Neuronal stem cell (in vitro differentiated cells): ENCODE measurements around the gene AKAP1.

Experiments used
- DNase-seq: peaks from one replicate; pipeline ENCODE4 v3.0.0-alpha.2; 2013; ENCODE audit warnings: low spot score
- H2AFZ ChIP-seq: one replicate; pipeline ENCODE4 v1.6.1; 2013; ENCODE audit warnings: mild to moderate bottlenecking, low read length, inconsistent platforms
- H2AK5ac ChIP-seq: 2 replicates; pipeline ENCODE4 v1.6.1; 2013; ENCODE audit warnings: low read depth, mild to moderate bottlenecking, inconsistent platforms, low read length, moderate library complexity, mixed read lengths
- H2BK120ac ChIP-seq: 2 replicates; pipeline ENCODE4 v1.6.1; 2013; ENCODE audit warnings: low read depth, mild to moderate bottlenecking, inconsistent platforms, low read length, moderate library complexity, mixed read lengths
- H2BK12ac ChIP-seq: one replicate; pipeline ENCODE4 v1.6.1; 2013; ENCODE audit warnings: low read length, inconsistent platforms
- H2BK15ac ChIP-seq: 2 replicates; pipeline ENCODE4 v1.6.1; 2013; ENCODE audit warnings: mild to moderate bottlenecking, low read length, inconsistent platforms, mixed read lengths
- H2BK5ac ChIP-seq: one replicate; pipeline ENCODE4 v1.6.1; 2013; ENCODE audit warnings: inconsistent platforms, mild to moderate bottlenecking, low read length, moderate library complexity
- H3K14ac ChIP-seq: one replicate; pipeline ENCODE4 v1.6.1; 2013; ENCODE audit warnings: low read length, inconsistent platforms
- H3K18ac ChIP-seq: 2 replicates; pipeline ENCODE4 v1.6.1; 2013; ENCODE audit warnings: low read length, inconsistent platforms
- H3K23ac ChIP-seq: 2 replicates; pipeline ENCODE4 v1.6.1; 2013; ENCODE audit warnings: low read depth, mild to moderate bottlenecking, mixed read lengths, low read length, inconsistent platforms; ENCODE audit not compliant: poor library complexity
- H3K27ac ChIP-seq: replicated peaks from 3 replicates; pipeline ENCODE4 v1.5.1; 2013; ENCODE audit warnings: low read length, inconsistent platforms
- H3K27me3 ChIP-seq, 3 experiments: 2 replicates each; pipeline ENCODE4 v1.6.1; 2013; ENCODE audit warnings: low read length in 3 of 3, mild to moderate bottlenecking in 2 of 3, inconsistent platforms in 1 of 3, low read depth in 1 of 3, mixed read lengths in 1 of 3, moderate library complexity in 1 of 3; ENCODE audit not compliant: control insufficient read depth in 3 of 3, insufficient read depth in 3 of 3
- H3K36me3 ChIP-seq, 2 donors: replicated peaks in 1 of 2; 2 replicates each; pipeline ENCODE4 v1.6.1; 2013; ENCODE audit warnings: low read length in 2 of 2; ENCODE audit not compliant: control insufficient read depth in 2 of 2, insufficient read depth in 2 of 2
- H3K4ac ChIP-seq: 2 replicates; pipeline ENCODE4 v1.6.1; 2013; ENCODE audit warnings: inconsistent platforms, mild to moderate bottlenecking, low read length, moderate library complexity
- H3K4me1 ChIP-seq, 2 donors: 1 replicate in 1 of 2; 2 replicates in 1 of 2; pipeline ENCODE4 v1.6.1; 2013; ENCODE audit warnings: low read length in 2 of 2, low read depth in 1 of 2; ENCODE audit not compliant: control insufficient read depth in 2 of 2, insufficient read depth in 1 of 2
- H3K4me2 ChIP-seq: one replicate; pipeline ENCODE4 v1.6.1; 2013; ENCODE audit warnings: mild to moderate bottlenecking, low read length, inconsistent platforms; ENCODE audit not compliant: insufficient read depth, poor library complexity, severe bottlenecking
- H3K4me3 ChIP-seq, 2 donors: 2 replicates each; pipeline ENCODE4 v1.5.1; 2013; ENCODE audit warnings: low read length in 2 of 2, mild to moderate bottlenecking in 2 of 2, inconsistent platforms in 1 of 2, moderate library complexity in 1 of 2
- H3K79me1 ChIP-seq: one replicate; pipeline ENCODE4 v1.6.1; 2013; ENCODE audit warnings: low read depth, mild to moderate bottlenecking, inconsistent platforms, low read length, moderate library complexity
- H3K9ac ChIP-seq: one replicate; pipeline ENCODE4 v1.6.1; 2013; ENCODE audit warnings: mild to moderate bottlenecking, low read depth, low read length, inconsistent platforms; ENCODE audit not compliant: poor library complexity
- H3K9me3 ChIP-seq, 2 donors: replicated peaks in 1 of 2; 2 replicates each; pipeline versions ENCODE3 to v1.6.1; 2013; ENCODE audit warnings: low read length in 2 of 2, mild to moderate bottlenecking in 2 of 2, inconsistent platforms in 1 of 2, low read depth in 1 of 2, mixed read lengths in 1 of 2, moderate library complexity in 1 of 2; ENCODE audit not compliant: control insufficient read depth in 2 of 2, insufficient read depth in 1 of 2
- H4K8ac ChIP-seq: one replicate; pipeline ENCODE4 v1.6.1; 2013; ENCODE audit warnings: low read depth, mild to moderate bottlenecking, inconsistent platforms, low read length, moderate library complexity
- H4K91ac ChIP-seq: one replicate; pipeline ENCODE4 v1.6.1; 2013; ENCODE audit warnings: low read length, low read depth, mild to moderate bottlenecking, inconsistent platforms; ENCODE audit not compliant: poor library complexity
- WGBS, 2 donors: extraction: QIAGEN DNeasy Blood & Tissue Kit; methylation state at CpG; one replicate each; pipeline ENCODE4 v1.1.7; 2013; ENCODE audit warnings: missing lambda C conversion rate in 2 of 2, mixed read lengths in 1 of 2; ENCODE audit not compliant: insufficient read length in 2 of 2, insufficient replicate concordance in 1 of 2; ENCODE audit errors: extremely low coverage in 2 of 2; 5-methylcytosine and 5-hydroxymethylcytosine counted together

AKAP1 gene

GRCh38 chr17:57068222-57068658 lies 16.8 kb upstream of the AKAP1 start:
- Histone ChIP-seq H3K23ac (no peak overlapping the region), H3K79me1 (no peaks in the 10 kb centered on the region), H3K4me1 (peaks cover 7 to 21% of the 10 kb centered on the region in 2 donors), H3K4ac (no peak overlapping the region), H2AFZ (peak overlapping the region; percentile 66), H2BK5ac (no peak overlapping the region), H3K27ac (no peak overlapping the region), H3K14ac (no peak overlapping the region), H3K9me3 (no peaks in the 10 kb centered on the region), H3K27me3 (no peaks in the 10 kb centered on the region), H3K4me3 (no peak overlapping the region), H3K4me2 (no peak overlapping the region), H2AK5ac (no peak overlapping the region), H3K36me3 (no peaks in the 10 kb centered on the region), H4K8ac (no peak overlapping the region), H3K18ac (no peak overlapping the region), H3K9ac (no peak overlapping the region), H2BK15ac (no peak overlapping the region), H2BK120ac (no peak overlapping the region), H4K91ac (no peak overlapping the region), H2BK12ac (no peak overlapping the region)
- WGBS, 2 donors, result no CpG with 5 or more reads among the region's 4 CpGs
- no peak for DNase-seq

- no CpG with 5 or more reads among the region's 2 CpGs for WGBS, 2 donors
- no peak overlapping the region for H3K23ac ChIP-seq
- no peak overlapping the region for H2AK5ac ChIP-seq
- no peak overlapping the region for H3K4me2 ChIP-seq
- no peak overlapping the region for H2BK15ac ChIP-seq
- no peak for DNase-seq
- no peaks in the 10 kb centered on the region for H3K79me1 ChIP-seq
- no peak overlapping the region for H3K14ac ChIP-seq
- no peak overlapping the region for H3K4ac ChIP-seq
- no peak overlapping the region for H3K4me3 ChIP-seq
- no peak overlapping the region for H4K91ac ChIP-seq
- H4K8ac ChIP-seq, result no peak overlapping the region
- no peak overlapping the region for H3K9ac ChIP-seq
- peak overlapping the region; percentile 66 for H2AFZ ChIP-seq
- H3K27me3 ChIP-seq, result no peaks in the 10 kb centered on the region
- no peak overlapping the region for H2BK5ac ChIP-seq
- H3K9me3 ChIP-seq, result no peaks in the 10 kb centered on the region
- H3K27ac ChIP-seq, result no peak overlapping the region
- no peak overlapping the region for H2BK12ac ChIP-seq
- H3K36me3 ChIP-seq, result no peaks in the 10 kb centered on the region
- no peak overlapping the region for H2BK120ac ChIP-seq
- peaks cover 7 to 23% of the 10 kb centered on the region in 2 donors for H3K4me1 ChIP-seq
- no peak overlapping the region for H3K18ac ChIP-seq
Measured at GRCh38 chr17:57068707-57069106, 16.3 kb upstream of the AKAP1 start.

- no CpG with 5 or more reads among the region's 5 CpGs for WGBS, 2 donors
- no peak overlapping the region for H3K27ac ChIP-seq
- no peaks in the 10 kb centered on the region for H3K79me1 ChIP-seq
Measured at GRCh38 chr17:57071991-57072944, 12.8 kb upstream of the AKAP1 start.

GRCh38 chr17:57073626-57074025 lies 11.4 kb upstream of the AKAP1 start:
- Histone ChIP-seq H3K4me1 (peaks cover 9 to 18% of the 10 kb centered on the region in 2 donors), H3K14ac (no peak overlapping the region), H2BK120ac (no peak overlapping the region), H2AK5ac (no peak overlapping the region), H3K27me3 (no peaks in the 10 kb centered on the region), H3K4me2 (no peak overlapping the region), H4K8ac (no peak overlapping the region), H3K79me1 (no peaks in the 10 kb centered on the region), H3K4me3 (no peak overlapping the region), H2BK15ac (no peak overlapping the region), H3K9ac (no peak overlapping the region), H2BK5ac (no peak overlapping the region), H3K18ac (no peak overlapping the region), H3K9me3 (no peaks in the 10 kb centered on the region), H3K36me3 (no peaks in the 10 kb centered on the region), H2BK12ac (no peak overlapping the region), H2AFZ (no peak overlapping the region), H4K91ac (no peak overlapping the region), H3K4ac (no peak overlapping the region), H3K27ac (no peak overlapping the region), H3K23ac (no peak overlapping the region)
- no peak for DNase-seq
- WGBS, 2 donors, result no CpG with 5 or more reads among the region's 2 CpGs

More at GRCh38 chr17:57071991-57072944, 12.8 kb upstream of the AKAP1 start:
- no peak overlapping the region for H3K9ac ChIP-seq
- H2BK5ac ChIP-seq, result no peak overlapping the region
- no peak overlapping the region for H2BK15ac ChIP-seq
- H2BK120ac ChIP-seq, result no peak overlapping the region
- H3K4ac ChIP-seq, result no peak overlapping the region
- H3K18ac ChIP-seq, result no peak overlapping the region
- H3K4me3 ChIP-seq, result no peak overlapping the region
- no peak overlapping the region for H4K91ac ChIP-seq
- H3K4me1 ChIP-seq, result peaks cover 10 to 25% of the 10 kb centered on the region in 2 donors
- H2AK5ac ChIP-seq, result no peak overlapping the region
- H3K23ac ChIP-seq, result no peak overlapping the region
- H3K9me3 ChIP-seq, result no peaks in the 10 kb centered on the region
- no peaks in the 10 kb centered on the region for H3K27me3 ChIP-seq
- H2BK12ac ChIP-seq, result no peak overlapping the region
- no peak overlapping the region for H4K8ac ChIP-seq
- H3K36me3 ChIP-seq, result no peaks in the 10 kb centered on the region
- no peak for DNase-seq
- H3K14ac ChIP-seq, result no peak overlapping the region
- H2AFZ ChIP-seq, result peak overlapping the region; percentile 2
- no peak overlapping the region for H3K4me2 ChIP-seq
